ENCODE data around the gene NARF.

The NARF gene

GRCh38 chr17:82434216-82434565, 24.4 kb upstream of the NARF start:
- no peak for DNase-seq (ENCODE audit: low read depth)

- DNase-seq (ENCODE audit: low read depth) = no peak
Observed at GRCh38 chr17:82435103-82435502, 23.4 kb upstream of the NARF start.

GRCh38 chr17:82435601-82436583, 22.6 kb upstream of the NARF start:
- DNase-seq (ENCODE audit: low read depth) = no peak

- DNase-seq (ENCODE audit: low read depth) = no peak
Observed at GRCh38 chr17:82436601-82437324, 21.8 kb upstream of the NARF start.

GRCh38 chr17:82437325-82437668, 21.2 kb upstream of the NARF start:
- no peak for DNase-seq (ENCODE audit: low read depth)

GRCh38 chr17:82438401-82439193, 19.9 kb upstream of the NARF start:
- DNase-seq (ENCODE audit: low read depth) = no peak

- no peak for DNase-seq (ENCODE audit: low read depth)
Observed at GRCh38 chr17:82439194-82439828, 19.2 kb upstream of the NARF start.

GRCh38 chr17:82439829-82440365, 18.6 kb upstream of the NARF start:
- no peak for DNase-seq (ENCODE audit: low read depth)

- DNase-seq (ENCODE audit: low read depth) = no peak
Observed at GRCh38 chr17:82440469-82440981, 18.0 kb upstream of the NARF start.

- no peak for DNase-seq (ENCODE audit: low read depth)
Observed at GRCh38 chr17:82440991-82441627, 17.4 kb upstream of the NARF start.

- no peak for DNase-seq (ENCODE audit: low read depth)
Observed at GRCh38 chr17:82441691-82442487, 16.7 kb upstream of the NARF start.

GRCh38 chr17:82442643-82443464, 15.7 kb upstream of the NARF start:
- DNase-seq (ENCODE audit: low read depth) = no peak

- no peak for DNase-seq (ENCODE audit: low read depth)
Observed at GRCh38 chr17:82443465-82444283, 14.9 kb upstream of the NARF start.

GRCh38 chr17:82444284-82444893, 14.2 kb upstream of the NARF start:
- no peak for DNase-seq (ENCODE audit: low read depth)

GRCh38 chr17:82444941-82445521, 13.5 kb upstream of the NARF start:
- no peak for DNase-seq (ENCODE audit: low read depth)

GRCh38 chr17:82445542-82445941, 13.0 kb upstream of the NARF start:
- DNase-seq (ENCODE audit: low read depth) = no peak

GRCh38 chr17:82446124-82446523, 12.4 kb upstream of the NARF start:
- DNase-seq (ENCODE audit: low read depth) = no peak

- no peak for DNase-seq (ENCODE audit: low read depth)
Observed at GRCh38 chr17:82446649-82447048, 11.9 kb upstream of the NARF start.

Data from stromal cell of bone marrow (primary cell).